Astrocyte of the spinal cord (primary cell): Measurements from ENCODE around the gene DSCAML1.

Source experiments
- DNase-seq: peaks from one replicate; pipeline ENCODE4 v3.0.0; 2011; ENCODE audit warnings: low read depth, low spot score
- H3K4me3 ChIP-seq: 2 replicates; pipeline ENCODE4 v1.5.1; 2011; ENCODE audit warnings: low read depth, mild to moderate bottlenecking, low read length, moderate library complexity
- in situ Hi-C: cut with HindIII; loops from 2 replicates; pipeline ENCODE4 v1.10.0; 2017; ENCODE audit warnings: low sequenced_read_pairs
- TF ChIP-seq, protein P1 (sequence below): IDR thresholded peaks from 2 replicates; pipeline ENCODE4 v1.5.1; 2012; ENCODE audit warnings: low read depth, mild to moderate bottlenecking, low read length, inconsistent platforms

DSCAML1 gene

DNA sequence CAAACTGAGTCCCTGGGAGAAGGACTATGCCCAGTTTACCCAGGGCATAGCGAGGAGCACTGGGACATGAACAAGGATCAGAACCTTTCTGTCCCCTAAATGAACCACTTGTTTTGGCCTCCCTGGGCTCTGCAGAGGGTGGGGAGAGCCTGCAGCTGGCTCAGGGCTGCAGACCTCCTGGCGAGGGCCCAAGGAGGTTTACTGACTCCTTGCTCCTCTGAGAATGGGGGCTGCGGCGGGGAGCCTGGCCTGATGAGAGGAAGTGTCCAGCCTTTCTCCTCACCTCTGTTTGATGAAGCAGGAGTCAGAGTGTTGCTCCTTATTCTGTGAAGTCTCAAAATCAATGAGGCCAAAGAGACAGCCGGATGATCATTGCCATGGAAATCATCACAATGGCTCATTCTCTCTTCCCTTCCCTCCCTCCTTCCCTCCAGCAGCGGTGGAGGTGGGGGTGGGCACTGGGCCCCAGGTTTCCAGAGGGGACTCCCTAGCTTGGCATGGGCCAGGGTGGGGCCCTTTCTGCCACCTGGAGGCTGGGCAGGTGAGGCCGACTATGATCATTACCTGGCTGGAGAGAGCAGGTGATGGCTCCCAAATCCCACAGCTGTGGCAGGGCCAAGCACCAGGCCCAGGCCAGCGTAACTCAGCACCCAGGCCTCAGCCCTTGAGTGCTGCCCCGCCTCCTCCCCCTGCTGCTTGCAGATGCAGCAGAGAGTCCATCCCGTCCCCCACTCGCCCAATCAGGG, 299.6 kb downstream of the DSCAML1 start:
- H3K4me3 ChIP-seq: no peak overlapping the region
- TF ChIP-seq, protein P1, sequence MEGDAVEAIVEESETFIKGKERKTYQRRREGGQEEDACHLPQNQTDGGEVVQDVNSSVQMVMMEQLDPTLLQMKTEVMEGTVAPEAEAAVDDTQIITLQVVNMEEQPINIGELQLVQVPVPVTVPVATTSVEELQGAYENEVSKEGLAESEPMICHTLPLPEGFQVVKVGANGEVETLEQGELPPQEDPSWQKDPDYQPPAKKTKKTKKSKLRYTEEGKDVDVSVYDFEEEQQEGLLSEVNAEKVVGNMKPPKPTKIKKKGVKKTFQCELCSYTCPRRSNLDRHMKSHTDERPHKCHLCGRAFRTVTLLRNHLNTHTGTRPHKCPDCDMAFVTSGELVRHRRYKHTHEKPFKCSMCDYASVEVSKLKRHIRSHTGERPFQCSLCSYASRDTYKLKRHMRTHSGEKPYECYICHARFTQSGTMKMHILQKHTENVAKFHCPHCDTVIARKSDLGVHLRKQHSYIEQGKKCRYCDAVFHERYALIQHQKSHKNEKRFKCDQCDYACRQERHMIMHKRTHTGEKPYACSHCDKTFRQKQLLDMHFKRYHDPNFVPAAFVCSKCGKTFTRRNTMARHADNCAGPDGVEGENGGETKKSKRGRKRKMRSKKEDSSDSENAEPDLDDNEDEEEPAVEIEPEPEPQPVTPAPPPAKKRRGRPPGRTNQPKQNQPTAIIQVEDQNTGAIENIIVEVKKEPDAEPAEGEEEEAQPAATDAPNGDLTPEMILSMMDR: no peak
- DNase-seq: no peak
- in situ Hi-C loops: no loop called here

DNA sequence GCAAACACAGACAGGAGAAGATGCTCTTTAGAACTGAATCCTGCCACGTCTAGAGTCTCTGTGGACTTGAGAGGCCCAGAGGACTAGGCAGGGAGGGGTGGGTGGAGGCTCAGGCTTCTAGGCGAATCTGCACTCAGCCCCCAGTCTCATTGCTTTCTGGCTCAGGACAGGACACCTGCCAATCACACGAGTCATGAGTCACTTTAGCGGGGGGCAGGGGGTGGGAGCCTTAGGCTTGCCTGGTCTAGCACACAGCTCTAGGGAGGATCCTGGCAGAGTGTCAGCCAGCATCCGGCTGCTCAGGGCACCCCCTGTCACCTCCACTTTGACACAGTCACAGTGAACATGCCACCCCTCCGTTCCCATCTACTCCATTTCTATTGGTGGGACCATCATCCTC, 301.7 kb downstream of the DSCAML1 start:
- H3K4me3 ChIP-seq: no peak overlapping the region
- TF ChIP-seq, protein P1: no peak
- in situ Hi-C loops: no loop called here
- DNase-seq: no peak

DNA sequence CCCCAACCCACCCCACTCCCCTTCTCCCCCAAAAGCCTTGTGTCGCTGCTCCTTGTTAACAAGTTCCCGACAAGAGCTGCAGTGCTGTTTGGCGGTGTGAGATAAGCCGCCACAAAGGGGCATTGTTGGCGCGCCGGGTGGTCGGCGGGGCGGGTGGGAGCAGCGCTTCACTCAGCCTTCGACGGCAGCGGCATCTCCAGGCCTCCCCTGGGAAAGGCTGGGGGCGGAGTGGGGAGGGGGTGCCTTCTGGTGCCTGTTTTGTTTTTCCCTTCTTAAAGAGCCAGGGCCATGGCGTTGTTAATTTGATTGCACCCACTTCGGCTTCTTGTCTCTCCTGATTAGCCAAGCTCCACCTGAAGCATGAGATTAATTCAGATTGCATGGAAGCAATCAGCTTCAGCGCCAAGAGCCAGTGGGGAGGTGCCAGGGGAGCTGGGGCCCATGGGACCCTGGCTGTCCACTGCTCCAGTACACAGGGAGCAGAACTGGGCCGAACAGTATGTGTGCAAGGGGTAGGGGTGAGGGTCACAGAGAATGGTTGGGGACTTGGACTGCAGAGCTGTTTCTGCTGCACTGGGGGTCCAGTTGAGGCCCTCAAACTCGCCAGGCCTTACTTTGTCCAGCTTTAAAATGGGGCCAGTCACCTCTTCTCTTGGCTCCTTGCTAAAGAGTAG, 304.3 kb downstream of the DSCAML1 start:
- no peak overlapping the region for H3K4me3 ChIP-seq
- in situ Hi-C loops: no loop called here
- DNase-seq: no peak
- TF ChIP-seq, protein P1: no peak

DNA sequence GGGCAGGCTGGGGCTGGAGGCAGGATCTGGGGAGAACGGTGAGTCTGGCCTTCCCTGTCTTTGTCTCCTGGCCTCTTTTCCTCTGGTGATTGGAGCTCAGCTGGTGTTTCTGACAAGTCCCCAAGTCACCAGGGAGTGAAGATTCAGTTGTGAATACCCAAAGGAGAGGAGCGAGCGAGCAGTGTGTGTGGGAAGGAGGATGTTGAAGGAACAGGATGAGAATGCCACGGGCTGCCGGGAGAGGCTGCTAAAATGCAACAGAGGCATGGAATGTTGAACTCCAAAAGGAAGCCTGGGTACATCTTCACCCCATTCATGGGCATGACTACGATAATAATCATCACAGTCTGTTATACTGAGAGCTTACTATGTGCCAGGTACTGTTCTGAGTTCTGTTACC, 306.1 kb downstream of the DSCAML1 start:
- no peak overlapping the region for H3K4me3 ChIP-seq
- in situ Hi-C loops: no loop called here

DNA sequence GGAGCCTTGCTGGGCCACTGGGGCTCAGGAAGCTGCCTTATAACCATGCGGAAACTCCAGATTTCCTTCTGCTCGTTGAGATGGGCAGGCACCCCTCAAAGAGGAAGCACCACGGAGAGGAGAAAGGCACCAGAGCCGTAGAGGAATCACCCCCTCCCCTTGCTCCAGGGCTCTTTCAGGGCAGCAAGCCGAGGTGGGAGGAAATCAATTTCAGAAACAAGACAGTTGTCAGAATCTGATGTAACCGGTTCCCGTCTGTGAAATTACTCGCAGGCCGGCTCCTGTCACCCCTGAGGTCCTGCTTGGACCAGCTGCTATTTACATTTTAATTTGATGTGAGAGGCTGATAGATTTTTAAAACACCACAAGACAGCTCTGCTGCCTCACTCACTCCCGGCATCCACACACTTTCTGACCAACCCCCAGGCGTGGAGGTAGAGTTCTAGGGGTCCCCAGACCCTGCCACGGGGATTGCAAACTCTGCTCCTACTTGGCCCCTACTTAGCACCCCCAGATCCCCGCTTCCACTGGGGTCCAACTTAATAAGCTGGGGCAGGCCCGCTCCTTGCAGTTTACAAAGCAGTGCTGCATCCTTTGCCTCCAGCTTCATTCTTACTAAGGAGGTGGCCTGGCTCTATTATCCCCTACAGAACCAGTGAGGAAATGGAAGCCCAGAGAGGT, 306.9 kb downstream of the DSCAML1 start:
- no peak for DNase-seq
- TF ChIP-seq, protein P1: no peak
- in situ Hi-C loops: no loop called here
- no peak overlapping the region for H3K4me3 ChIP-seq

More for the DNA sequence above, 306.1 kb downstream of the DSCAML1 start:
- DNase-seq: no peak
- TF ChIP-seq, protein P1: no peak

DNA sequence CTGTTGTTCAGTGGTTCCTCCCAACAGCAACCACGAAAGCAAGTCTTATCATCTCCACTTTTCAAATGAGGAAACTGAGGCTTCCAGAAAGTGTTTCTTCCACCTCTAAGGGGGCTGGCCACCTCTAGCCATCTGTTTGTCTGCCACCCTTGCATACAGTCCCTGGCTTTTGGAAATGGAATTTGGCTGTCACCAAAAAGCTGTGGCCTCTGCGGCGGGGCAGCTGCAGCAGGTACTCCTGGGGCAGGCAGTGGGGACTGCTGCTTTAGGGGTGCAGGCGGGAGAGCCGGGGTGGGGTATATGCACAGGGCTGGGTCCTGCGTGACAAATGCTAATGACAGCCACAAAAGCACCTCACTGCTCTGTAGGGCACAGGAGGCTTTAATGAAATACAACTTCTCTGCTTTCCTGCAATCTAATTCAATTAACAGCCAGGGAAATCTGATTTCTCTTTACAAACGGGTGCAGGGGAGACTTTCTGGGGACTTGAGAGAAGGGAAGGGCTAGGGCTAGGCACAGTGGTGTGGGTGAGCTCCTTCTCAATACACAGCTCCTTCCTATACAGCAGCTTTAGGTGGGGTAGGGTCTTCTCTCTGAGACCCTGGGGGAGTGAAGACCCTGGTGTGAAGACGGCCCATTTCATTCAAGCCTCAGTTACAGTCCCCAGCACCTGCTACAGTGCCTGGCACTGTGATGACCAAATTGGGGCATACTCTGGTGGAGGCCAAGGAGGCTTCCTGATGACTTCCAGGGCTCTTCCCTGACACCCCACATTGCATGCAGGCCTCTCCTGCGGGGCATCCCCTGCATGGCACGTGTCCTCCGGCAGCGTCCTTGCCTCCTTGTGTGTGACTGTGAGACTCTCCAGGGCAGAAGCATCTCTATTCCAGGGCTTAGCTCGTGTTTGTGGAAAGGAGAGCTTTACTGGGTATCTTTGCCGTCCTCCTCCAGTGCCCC, 307.7 kb downstream of the DSCAML1 start:
- DNase-seq: no peak
- H3K4me3 ChIP-seq: no peak overlapping the region
- in situ Hi-C loops: no loop called here
- TF ChIP-seq, protein P1: no peak
